ENCODE results near the gene B3GNT4. TPM values are rescaled to one million over a fixed set of nuclear protein-coding genes. Genes with fewer than 3 reads are reported as not detected.
A peak's percentile ranks its signal among the peaks of the same experiment; 100 is the strongest.

Gene B3GNT4
- 0.26 TPM in 1 of 2 replicates, not detected in the other for total RNA-seq (2014; rRNA removed; shearing (Covaris generic))

DNA sequence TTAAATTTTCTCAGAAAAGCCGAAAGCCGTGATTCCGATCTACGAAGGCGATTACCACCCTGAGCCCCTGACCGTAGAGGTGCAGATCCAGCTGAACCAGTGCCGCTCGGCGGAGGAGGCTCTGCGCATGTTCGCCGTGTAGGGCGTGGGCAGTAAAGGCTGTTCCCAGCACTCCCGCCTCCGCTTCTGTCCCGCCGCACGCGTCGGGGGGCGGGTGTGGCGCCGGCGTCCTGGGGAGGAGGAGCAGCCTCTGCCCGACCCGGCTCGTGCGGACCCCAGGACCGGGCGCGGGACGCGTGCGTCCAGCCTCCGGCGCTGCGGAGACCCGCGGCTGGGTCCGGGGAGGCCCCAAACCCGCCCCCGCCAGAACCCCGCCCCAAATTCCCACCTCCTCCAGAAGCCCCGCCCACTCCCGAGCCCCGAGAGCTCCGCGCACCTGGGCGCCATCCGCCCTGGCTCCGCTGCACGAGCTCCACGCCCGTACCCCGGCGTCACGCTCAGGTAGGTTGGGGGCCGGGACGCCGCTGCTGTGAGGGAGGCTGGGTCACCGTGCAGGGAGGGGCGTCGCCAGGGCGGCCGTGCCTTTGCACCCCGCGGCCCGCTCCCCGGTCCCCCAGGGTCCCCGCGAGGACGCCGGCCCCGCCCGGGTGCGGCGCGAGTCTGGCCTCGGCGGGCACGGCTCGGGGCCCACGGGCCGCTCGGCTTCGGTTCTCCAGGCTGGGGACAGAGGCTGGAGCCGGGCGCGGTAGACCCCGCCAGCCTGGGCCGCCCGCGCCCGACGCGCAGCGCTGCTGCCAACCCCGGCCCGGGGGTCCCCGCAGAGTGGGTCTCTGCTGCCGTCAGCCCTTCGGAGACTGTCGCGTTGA is at the start of gene B3GNT4:
Gene B3GNT4 (plus strand): TSS at position 409 of the 866 bp plus-strand sequence. CDS start 910 bp downstream, outside the sequence.
- no peaks in the 10 kb centered on the region for H3K9me3 ChIP-seq (replicated peaks)
- no peak within 1 kb of the TSS for H3K27ac ChIP-seq
- DNase-seq: peak; percentile 50 to 51
- no peaks in the 10 kb centered on the region for H3K27me3 ChIP-seq
- no peaks in the 10 kb centered on the region; the same call in 1 of the 2 replicates for H3K36me3 ChIP-seq
- H3K4me3 ChIP-seq: peak within 1 kb of the TSS; percentile 57
- no peaks in the 10 kb centered on the region for H3K4me1 ChIP-seq

GRCh38 chr12:122155705-122156104 is 47.8 kb upstream of the B3GNT4 start:
- no peaks in the 10 kb centered on the region for H3K9me3 ChIP-seq (replicated peaks)
- no peaks in the 10 kb centered on the region for H3K4me1 ChIP-seq
- no peaks in the 10 kb centered on the region for H3K27me3 ChIP-seq
- H3K27ac ChIP-seq: no peak overlapping the region
- H3K36me3 ChIP-seq: no peaks in the 10 kb centered on the region
- DNase-seq: no peak
- no peak overlapping the region for H3K4me3 ChIP-seq

DNA sequence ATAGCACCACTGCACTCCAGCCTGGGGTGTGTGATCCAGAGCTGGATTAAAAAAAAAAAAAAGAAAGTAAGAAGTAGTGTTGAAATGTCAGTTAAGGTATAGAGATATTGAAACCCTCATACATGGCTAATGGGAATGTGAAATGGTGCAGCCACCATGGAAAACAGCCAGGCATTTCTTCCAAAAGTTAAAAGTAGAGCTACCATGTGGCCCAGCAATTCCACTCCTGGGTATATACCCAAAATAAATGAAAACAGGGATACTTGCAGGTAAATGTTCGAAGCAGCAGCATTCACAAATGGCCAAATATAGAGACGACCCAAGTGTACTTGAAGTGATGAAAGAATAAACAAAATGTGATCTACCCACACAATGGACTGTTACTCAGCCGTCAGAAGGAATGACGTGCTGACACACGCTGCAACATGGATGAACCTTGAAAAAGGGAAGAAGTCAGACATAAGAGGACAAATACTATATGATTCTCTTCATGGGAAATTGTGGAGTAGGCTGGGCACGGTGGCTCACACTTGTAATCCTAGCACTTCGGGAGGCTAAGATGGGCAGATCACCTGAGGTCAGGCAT is 44.7 kb upstream of the B3GNT4 start:
- Histone ChIP-seq H3K27me3 (no peaks in the 10 kb centered on the region), H3K27ac (no peak overlapping the region)

DNA sequence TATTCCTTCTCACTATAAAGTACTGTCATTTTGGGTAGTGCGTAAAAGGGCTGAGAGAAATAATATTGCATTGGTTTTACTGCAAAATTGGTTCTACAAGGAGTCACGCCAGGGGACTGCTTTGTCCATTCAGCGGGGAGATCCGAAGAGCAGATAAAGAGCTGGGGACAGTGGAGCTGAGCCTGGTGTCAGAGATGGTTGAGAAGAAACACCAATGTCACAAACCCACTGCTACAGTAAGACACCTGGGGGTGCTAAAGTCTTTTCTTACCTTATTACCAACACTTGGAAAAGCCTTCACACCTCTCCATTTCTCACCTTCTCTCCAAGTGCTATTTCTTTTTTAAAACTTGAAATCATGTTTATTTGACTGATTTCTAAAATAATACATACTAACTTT is 43.6 kb upstream of the B3GNT4 start:
- H3K9me3 ChIP-seq (replicated peaks): no peaks in the 10 kb centered on the region
- no peaks in the 10 kb centered on the region for H3K4me1 ChIP-seq
- H3K27me3 ChIP-seq: no peaks in the 10 kb centered on the region
- no peak overlapping the region for H3K4me3 ChIP-seq
- H3K27ac ChIP-seq: no peak overlapping the region
- no peak for DNase-seq
- H3K36me3 ChIP-seq: no peaks in the 10 kb centered on the region

More for the DNA sequence above, 44.7 kb upstream of the B3GNT4 start:
- Histone ChIP-seq H3K36me3 (no peaks in the 10 kb centered on the region), H3K9me3 (replicated peaks) (no peaks in the 10 kb centered on the region), H3K4me3 (no peak overlapping the region), H3K4me1 (no peaks in the 10 kb centered on the region)
- DNase-seq: no peak

GRCh38 chr12:122160761-122161160 is 42.7 kb upstream of the B3GNT4 start:
- Histone ChIP-seq H3K9me3 (replicated peaks) (no peaks in the 10 kb centered on the region), H3K4me3 (no peak overlapping the region), H3K36me3 (no peaks in the 10 kb centered on the region), H3K27me3 (no peaks in the 10 kb centered on the region), H3K27ac (no peak overlapping the region), H3K4me1 (no peaks in the 10 kb centered on the region)
- no peak for DNase-seq

DNA sequence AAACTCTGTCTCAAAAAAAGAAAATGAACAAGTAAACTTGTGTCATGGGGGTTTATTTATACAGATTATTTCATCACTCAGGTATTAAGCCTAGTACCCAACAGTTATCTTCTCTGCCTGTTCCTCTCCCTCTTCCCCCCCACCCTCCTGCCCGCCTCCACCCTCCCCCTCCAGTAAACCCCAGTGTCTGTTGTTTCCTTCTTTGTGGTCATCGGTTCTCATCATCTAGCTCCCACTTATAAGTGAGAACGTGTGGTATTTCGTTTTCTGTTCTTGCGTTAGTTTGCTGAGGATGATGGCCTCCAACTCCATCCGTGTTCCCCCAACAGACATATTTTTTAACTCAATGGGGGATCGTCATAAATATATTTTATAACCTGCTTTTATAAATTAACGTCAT is 41.8 kb upstream of the B3GNT4 start:
- Histone ChIP-seq H3K36me3 (no peaks in the 10 kb centered on the region), H3K4me1 (no peaks in the 10 kb centered on the region), H3K4me3 (no peak overlapping the region), H3K27ac (no peak overlapping the region), H3K27me3 (no peaks in the 10 kb centered on the region), H3K9me3 (replicated peaks) (no peaks in the 10 kb centered on the region)
- no peak for DNase-seq

GRCh38 chr12:122162976-122163375 is 40.5 kb upstream of the B3GNT4 start:
- no peaks in the 10 kb centered on the region for H3K27me3 ChIP-seq
- H3K4me1 ChIP-seq: no peaks in the 10 kb centered on the region
- H3K4me3 ChIP-seq: no peak overlapping the region
- H3K27ac ChIP-seq: no peak overlapping the region
- H3K9me3 ChIP-seq (replicated peaks): no peaks in the 10 kb centered on the region
- no peaks in the 10 kb centered on the region for H3K36me3 ChIP-seq
- DNase-seq: no peak

DNA sequence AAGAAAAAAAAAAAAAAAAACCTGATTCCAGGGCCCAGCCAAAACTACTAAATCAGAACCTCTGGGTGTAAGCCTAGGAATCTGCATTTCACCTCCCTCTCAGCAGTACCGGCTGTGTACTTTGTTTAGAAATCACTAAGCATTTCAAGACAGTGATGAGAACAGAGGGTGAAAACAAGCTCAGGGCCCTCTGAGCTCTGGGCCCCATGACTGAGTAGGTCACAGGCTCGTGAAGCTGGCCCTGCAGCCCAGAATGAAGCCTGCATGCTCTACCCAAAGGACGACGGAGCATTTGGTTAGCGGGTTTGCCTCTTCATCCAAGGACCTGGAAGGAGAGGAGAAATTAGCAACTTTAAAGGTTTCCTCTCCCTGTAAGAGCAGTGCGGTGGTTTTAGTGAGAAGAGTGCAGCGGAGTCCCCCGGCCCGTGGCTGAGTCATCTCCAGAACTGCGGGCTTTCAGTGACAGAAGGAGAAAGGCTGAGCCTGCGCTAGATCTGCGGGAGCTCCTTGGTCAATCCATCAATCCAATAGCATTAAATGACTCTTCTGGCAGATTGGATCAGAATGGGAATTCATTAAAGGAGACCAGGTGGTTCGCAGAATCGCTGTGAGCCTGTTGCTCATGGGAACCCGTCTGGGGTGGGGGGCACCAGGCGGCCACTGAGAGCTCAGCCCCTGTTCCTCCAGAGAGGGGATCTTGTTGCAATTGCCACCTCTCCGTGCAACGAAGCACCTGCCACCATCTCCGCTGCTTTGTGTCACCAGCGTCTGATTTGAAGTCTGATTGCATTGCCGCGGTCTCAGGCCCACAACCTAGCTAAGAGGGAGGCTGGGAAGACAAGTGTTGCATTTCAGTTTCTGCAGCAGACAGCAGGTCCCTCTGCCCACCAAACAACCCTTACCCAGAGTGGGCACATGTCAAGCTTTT is 36.8 kb upstream of the B3GNT4 start:
- Histone ChIP-seq H3K4me1 (no peaks in the 10 kb centered on the region), H3K27me3 (no peaks in the 10 kb centered on the region), H3K27ac (no peak overlapping the region), H3K9me3 (replicated peaks) (no peaks in the 10 kb centered on the region), H3K36me3 (no peaks in the 10 kb centered on the region), H3K4me3 (no peak overlapping the region)
- DNase-seq: no peak

DNA sequence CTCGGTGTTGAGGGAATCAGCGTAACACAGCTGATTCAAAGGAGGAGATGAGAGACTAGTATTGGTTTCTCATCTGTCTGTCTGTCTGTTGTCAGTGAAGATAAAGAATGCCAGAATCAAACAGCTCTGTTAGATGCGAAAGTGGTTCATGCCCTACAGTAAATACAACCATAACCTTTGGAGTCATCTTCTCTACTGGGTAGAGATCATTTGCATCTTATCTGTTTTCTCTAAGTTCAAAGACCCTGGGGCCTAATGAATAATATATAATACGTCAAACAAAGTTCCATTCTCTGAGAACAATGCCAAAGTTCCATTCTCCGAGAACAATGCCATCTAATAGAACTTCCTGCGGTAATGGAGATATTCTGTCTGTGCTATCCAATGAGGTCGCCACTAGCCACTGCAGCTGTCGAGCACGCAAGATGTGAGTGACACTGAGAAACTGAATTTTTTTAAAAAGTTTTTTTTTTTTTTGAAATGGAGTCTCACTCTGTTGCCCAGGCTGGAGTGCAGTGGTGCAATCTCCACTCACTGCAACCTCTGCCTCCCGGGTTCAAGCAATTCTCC is 36.1 kb upstream of the B3GNT4 start:
- peaks cover 3% of the 10 kb centered on the region; the same call in 1 of the 2 replicates for H3K4me1 ChIP-seq
- H3K36me3 ChIP-seq: no peaks in the 10 kb centered on the region
- H3K4me3 ChIP-seq: no peak overlapping the region
- no peak overlapping the region for H3K27ac ChIP-seq
- DNase-seq: no peak
- H3K9me3 ChIP-seq (replicated peaks): no peaks in the 10 kb centered on the region
- H3K27me3 ChIP-seq: no peaks in the 10 kb centered on the region

DNA sequence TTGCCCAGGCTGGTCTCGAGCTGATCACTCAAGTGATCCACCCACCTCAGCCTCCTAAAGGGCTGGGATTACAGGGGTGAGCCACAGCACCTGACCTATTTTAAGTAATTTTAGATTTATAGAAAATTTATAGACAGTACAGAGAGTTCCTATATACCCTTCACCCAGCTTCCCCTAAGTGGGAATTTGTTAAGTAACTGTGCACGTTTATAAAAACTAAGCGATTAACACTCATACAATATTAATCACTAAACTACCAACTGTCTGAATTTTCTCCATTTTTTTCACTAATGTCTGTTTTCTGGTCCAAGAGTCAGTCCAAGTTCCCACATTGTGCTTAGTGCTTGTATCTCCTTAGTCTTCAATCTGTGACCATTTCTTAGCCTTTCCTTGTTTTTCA is 35.0 kb upstream of the B3GNT4 start:
- DNase-seq: no peak
- Histone ChIP-seq H3K27ac (no peak overlapping the region), H3K27me3 (no peaks in the 10 kb centered on the region), H3K4me3 (no peak overlapping the region), H3K4me1 (peaks cover 7% of the 10 kb centered on the region; the same call in 1 of the 2 replicates), H3K36me3 (no peaks in the 10 kb centered on the region), H3K9me3 (replicated peaks) (no peaks in the 10 kb centered on the region)

DNA sequence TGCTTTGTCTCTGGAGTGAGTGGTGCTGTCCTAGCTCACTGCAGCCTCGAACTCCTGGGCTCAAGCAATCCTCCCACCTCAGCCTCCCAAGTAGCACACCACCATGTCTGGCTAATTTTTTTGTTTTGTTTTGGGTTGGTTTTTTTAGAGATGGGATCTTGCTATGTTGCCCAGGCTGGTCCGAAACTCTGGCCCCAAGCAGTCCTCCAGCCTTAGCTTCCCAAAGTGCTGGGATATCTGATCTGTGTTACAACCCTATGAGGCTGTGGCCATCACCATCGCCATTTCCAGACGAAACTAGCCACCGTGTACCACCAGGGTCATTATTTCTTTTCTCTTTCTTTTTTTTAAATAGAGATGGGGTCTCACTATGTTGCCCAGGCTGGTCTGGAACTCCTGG is 32.1 kb upstream of the B3GNT4 start:
- no peak overlapping the region for H3K4me3 ChIP-seq
- no peaks in the 10 kb centered on the region for H3K9me3 ChIP-seq (replicated peaks)
- no peaks in the 10 kb centered on the region for H3K36me3 ChIP-seq
- H3K27me3 ChIP-seq: no peaks in the 10 kb centered on the region
- DNase-seq: no peak
- no peak overlapping the region for H3K27ac ChIP-seq
- peaks cover 7% of the 10 kb centered on the region; the same call in 1 of the 2 replicates for H3K4me1 ChIP-seq

GRCh38 chr12:122172262-122172939 is 31.1 kb upstream of the B3GNT4 start:
- H3K4me1 ChIP-seq: peaks cover 7% of the 10 kb centered on the region; the same call in 1 of the 2 replicates
- no peak overlapping the region for H3K4me3 ChIP-seq
- no peaks in the 10 kb centered on the region for H3K36me3 ChIP-seq
- no peak overlapping the region for H3K27ac ChIP-seq
- no peaks in the 10 kb centered on the region for H3K9me3 ChIP-seq (replicated peaks)
- no peaks in the 10 kb centered on the region for H3K27me3 ChIP-seq
- no peak for DNase-seq

DNA sequence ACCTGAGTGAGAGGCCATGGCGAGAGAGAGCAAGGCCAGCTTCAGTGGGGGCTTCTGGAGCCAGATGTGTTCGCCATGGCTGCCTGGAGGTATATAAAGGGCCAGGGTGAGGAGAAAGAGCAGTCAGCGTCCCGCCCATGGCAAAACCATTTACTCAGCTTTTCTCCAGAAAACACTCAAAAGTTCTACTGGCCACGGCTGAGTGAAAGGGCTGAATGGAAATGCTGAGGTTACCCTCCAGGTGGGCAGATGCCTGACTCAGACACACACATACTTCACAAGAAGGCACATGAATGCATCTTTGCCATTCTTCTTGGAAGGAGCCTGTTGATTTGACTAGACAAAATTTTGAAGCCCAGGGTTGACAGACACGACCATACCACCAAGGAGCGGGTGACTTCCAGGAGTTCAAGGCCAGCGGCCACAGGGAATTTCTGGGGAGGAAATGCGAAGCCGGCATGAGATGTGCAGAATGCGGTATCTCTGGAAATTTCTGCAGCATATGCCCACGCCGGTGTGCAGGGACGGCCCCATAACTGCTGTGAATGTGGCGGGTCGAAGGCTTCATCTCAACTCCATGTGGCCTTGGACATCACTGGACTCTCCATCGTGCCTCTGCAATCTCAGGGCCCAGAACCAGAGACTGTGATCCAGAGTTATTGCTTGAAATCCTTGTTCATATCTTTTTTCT is 29.2 kb upstream of the B3GNT4 start, which contains the start of gene IL31:
Gene IL31 (minus strand): TSS at position 67 of the 691 bp plus-strand sequence. CDS start 49 bp downstream, at position 18.
- no peak within 1 kb of the TSS for H3K4me3 ChIP-seq
- no peak for DNase-seq
- no peaks in the 10 kb centered on the region for H3K9me3 ChIP-seq (replicated peaks)
- H3K4me1 ChIP-seq: peaks cover 7% of the 10 kb centered on the region; the same call in 1 of the 2 replicates
- no peaks in the 10 kb centered on the region for H3K36me3 ChIP-seq
- no peaks in the 10 kb centered on the region for H3K27me3 ChIP-seq
- no peak within 1 kb of the TSS for H3K27ac ChIP-seq
